ENCODE measurements around the gene UNC13C. TPM values are rescaled to one million over a fixed set of nuclear protein-coding genes. Genes with fewer than 3 reads are reported as not detected.

UNC13C gene
- total and polyA plus RNA-seq, 2 experiments from 2014 or later, result 0.92 to 10.3 TPM

- H3K27ac ChIP-seq, result no peak overlapping the region
- no peaks in the 10 kb centered on the region for H3K27me3 ChIP-seq
- no peaks in the 10 kb centered on the region for H4K20me1 ChIP-seq (ENCODE audit: insufficient read depth, poor library complexity, severe bottlenecking)
- no peak overlapping the region for H3K4me3 ChIP-seq
- DNase-seq (ENCODE audit: low spot score), result no peak
- H3K4me2 ChIP-seq, result no peak overlapping the region
- no peaks in the 10 kb centered on the region for H3K9me3 ChIP-seq (ENCODE audit: low read depth)
- H3K4me1 ChIP-seq (ENCODE audit: insufficient read depth), result no peaks in the 10 kb centered on the region
- H3K79me2 ChIP-seq, result no peaks in the 10 kb centered on the region
- TF ChIP-seq EZH2phosphoT487 (IDR thresholded peaks at IDR 0.05; ENCODE audit: low read depth, severe bottlenecking, unreplicated experiment), result no peak
- no peak for TF ChIP-seq EZH2 (IDR thresholded peaks at IDR 0.05; ENCODE audit: borderline replicate concordance)
- TF ChIP-seq CTCF (IDR thresholded peaks at IDR 0.05; ENCODE audit: poor library complexity), result no peak
- H3K9me2 ChIP-seq (replicated peaks; ENCODE audit: insufficient read depth), result no peaks in the 10 kb centered on the region
- no peak overlapping the region for H2AFZ ChIP-seq
- whole genome bisulfite sequencing (ENCODE audit: low lambda C conversion rate, missing lambda C conversion rate), result 72% methylated on average over 4 of the region's 4 CpGs
- no peaks in the 10 kb centered on the region for H3K36me3 ChIP-seq (replicated peaks; ENCODE audit: insufficient read depth, low read depth)
Measured at GRCh38 chr15:54289590-54290136, 311.4 kb downstream of the UNC13C start.

- H3K4me2 ChIP-seq, result no peak overlapping the region
- H3K36me3 ChIP-seq (replicated peaks; ENCODE audit: insufficient read depth, low read depth), result no peaks in the 10 kb centered on the region
- H3K9me3 ChIP-seq (ENCODE audit: low read depth), result no peaks in the 10 kb centered on the region
- no peaks in the 10 kb centered on the region for H3K9me2 ChIP-seq (replicated peaks; ENCODE audit: insufficient read depth)
- H3K4me1 ChIP-seq (ENCODE audit: insufficient read depth), result no peaks in the 10 kb centered on the region
- H3K27ac ChIP-seq, result no peak overlapping the region
- no peaks in the 10 kb centered on the region for H4K20me1 ChIP-seq (ENCODE audit: insufficient read depth, poor library complexity, severe bottlenecking)
- H2AFZ ChIP-seq, result no peak overlapping the region
- no peaks in the 10 kb centered on the region for H3K27me3 ChIP-seq
- no peak overlapping the region for H3K4me3 ChIP-seq
- TF ChIP-seq EZH2 (IDR thresholded peaks at IDR 0.05; ENCODE audit: borderline replicate concordance) (no peak), CTCF (IDR thresholded peaks at IDR 0.05; ENCODE audit: poor library complexity) (no peak), EZH2phosphoT487 (IDR thresholded peaks at IDR 0.05; ENCODE audit: low read depth, severe bottlenecking, unreplicated experiment) (no peak)
- DNase-seq (ENCODE audit: low spot score), result no peak
- H3K79me2 ChIP-seq, result no peaks in the 10 kb centered on the region
- WGBS (ENCODE audit: low lambda C conversion rate, missing lambda C conversion rate), result 73% methylated on average over 3 of the region's 3 CpGs
Measured at GRCh38 chr15:54298396-54298795, 320.2 kb downstream of the UNC13C start.

- no peak for DNase-seq (ENCODE audit: low spot score)
- no peaks in the 10 kb centered on the region for H3K79me2 ChIP-seq
- H4K20me1 ChIP-seq (ENCODE audit: insufficient read depth, poor library complexity, severe bottlenecking), result no peaks in the 10 kb centered on the region
- TF ChIP-seq EZH2 (IDR thresholded peaks at IDR 0.05; ENCODE audit: borderline replicate concordance) (no peak), CTCF (IDR thresholded peaks at IDR 0.05; ENCODE audit: poor library complexity) (no peak), EZH2phosphoT487 (IDR thresholded peaks at IDR 0.05; ENCODE audit: low read depth, severe bottlenecking, unreplicated experiment) (no peak)
- no peak overlapping the region for H3K4me2 ChIP-seq
- H3K36me3 ChIP-seq (replicated peaks; ENCODE audit: insufficient read depth, low read depth), result no peaks in the 10 kb centered on the region
- H3K27ac ChIP-seq, result no peak overlapping the region
- 89% methylated on average over 3 of the region's 3 CpGs for WGBS (ENCODE audit: low lambda C conversion rate, missing lambda C conversion rate)
- H3K27me3 ChIP-seq, result no peaks in the 10 kb centered on the region
- no peak overlapping the region for H3K4me3 ChIP-seq
- H2AFZ ChIP-seq, result no peak overlapping the region
- no peaks in the 10 kb centered on the region for H3K9me3 ChIP-seq (ENCODE audit: low read depth)
- H3K4me1 ChIP-seq (ENCODE audit: insufficient read depth), result no peaks in the 10 kb centered on the region
- H3K9me2 ChIP-seq (replicated peaks; ENCODE audit: insufficient read depth), result no peaks in the 10 kb centered on the region
Measured at GRCh38 chr15:54304321-54304720, 326.1 kb downstream of the UNC13C start.
